Fibroblast of lung (primary cell): ENCODE measurements around the gene ILDR1. TPM values are rescaled to one million over a fixed set of nuclear protein-coding genes. Genes with fewer than 3 reads are reported as not detected.

Source experiments
- DNase-seq, 2 donors: peaks; one replicate each; pipeline versions ENCODE4 v3.0.0 to v3.0.0-alpha.2; 2010; ENCODE audit warnings: low read depth in 2 of 2
- H2AFZ ChIP-seq: 2 replicates; pipeline ENCODE4 v1.5.1; 2012; ENCODE audit warnings: low read length, control low read depth, inconsistent platforms
- H3K27ac ChIP-seq: 2 replicates; pipeline ENCODE4 v1.5.1; 2011; ENCODE audit warnings: low read length, control low read depth; ENCODE audit not compliant: insufficient read depth
- H3K27me3 ChIP-seq: 2 replicates; pipeline ENCODE4 v1.5.1; 2011; ENCODE audit warnings: mild to moderate bottlenecking, low read length; ENCODE audit not compliant: control insufficient read depth, insufficient read depth
- H3K36me3 ChIP-seq: 2 replicates; pipeline ENCODE4 v1.5.1; 2011; ENCODE audit warnings: low read length; ENCODE audit not compliant: control insufficient read depth, insufficient read depth
- H3K4me1 ChIP-seq: 2 replicates; pipeline ENCODE4 v1.5.1; 2011; ENCODE audit warnings: low read length; ENCODE audit not compliant: control insufficient read depth, insufficient read depth; ENCODE audit errors: extremely low read depth
- H3K4me2 ChIP-seq: 2 replicates; pipeline ENCODE4 v1.5.1; 2011; ENCODE audit warnings: low read length, control low read depth; ENCODE audit not compliant: insufficient read depth; ENCODE audit errors: extremely low read depth
- H3K4me3 ChIP-seq, 4 experiments: fragments of 200-600 bp in 1 of 4; sonication (generic) in 1 of 4; replicated peaks in 1 of 4; 2 replicates each; pipeline ENCODE4 v1.5.1; 2011 to 2016; ENCODE audit warnings: low read length in 4 of 4, low read depth in 3 of 4, mild to moderate bottlenecking in 3 of 4, control low read depth in 2 of 4, inconsistent platforms in 1 of 4, mixed read lengths in 1 of 4; ENCODE audit not compliant: insufficient read depth in 1 of 4; ENCODE audit errors: control extremely low read depth in 1 of 4
- H3K79me2 ChIP-seq: 2 replicates; pipeline ENCODE4 v1.5.1; 2012; ENCODE audit warnings: mild to moderate bottlenecking, low read length, inconsistent platforms; ENCODE audit not compliant: control insufficient read depth, insufficient read depth
- H3K9ac ChIP-seq: 2 replicates; pipeline ENCODE4 v1.5.1; 2011; ENCODE audit warnings: mild to moderate bottlenecking, low read length, control low read depth; ENCODE audit not compliant: insufficient read depth
- H3K9me3 ChIP-seq: 2 replicates; pipeline ENCODE4 v1.5.1; 2012; ENCODE audit warnings: low read depth, low read length; ENCODE audit not compliant: control insufficient read depth, insufficient read depth
- H4K20me1 ChIP-seq: 2 replicates; pipeline ENCODE4 v1.5.1; 2011; ENCODE audit warnings: low read length; ENCODE audit not compliant: control insufficient read depth, insufficient read depth; ENCODE audit errors: extremely low read depth
- EZH2 ChIP-seq: IDR thresholded peaks from 2 replicates; pipeline ENCODE4 v1.5.1; 2012; ENCODE audit warnings: low read length, control low read depth, mild to moderate bottlenecking; ENCODE audit errors: missing control alignments
- polyA plus RNA-seq, 2 donors: library from polyadenylated mRNA; depleted of rRNA in 1 of 2; stranded (reverse) in 1 of 2; unstranded in 1 of 2; fragments of >200 nt; gene quantifications; 2 replicates each; pipeline ENCODE4 v1.2.1, GENCODE V29; 2011 to 2012; ENCODE audit warnings: missing spikeins in 1 of 2
- total RNA-seq: library from RNA; depleted of rRNA; stranded (reverse); fragments of >200 nt; gene quantifications from 2 replicates; pipeline ENCODE4 v1.2.1, GENCODE V29; 2014
- TF ChIP-seq, protein P1 (sequence below), 2 donors: IDR thresholded peaks in 1 of 2; conservative IDR thresholded peaks in 1 of 2; 1 replicate in 1 of 2; 2 replicates in 1 of 2; pipeline ENCODE4 v1.5.1; 2011 to 2012; ENCODE audit warnings: low read length in 2 of 2, control low read depth in 1 of 2, inconsistent platforms in 1 of 2, low read depth in 1 of 2, mild to moderate bottlenecking in 1 of 2

ILDR1 gene
- total and polyA plus RNA-seq, 2 donors (not counting 1 experiment from before 2014, with no cell fraction given), result not detected

- H3K9me3 ChIP-seq, result no peaks in the 10 kb centered on the region
- H3K27me3 ChIP-seq, result no peaks in the 10 kb centered on the region
- no peaks in the 10 kb centered on the region for H3K36me3 ChIP-seq
- no peak for DNase-seq
- H3K4me1 ChIP-seq, result no peaks in the 10 kb centered on the region
- H3K27ac ChIP-seq, result no peak overlapping the region
- no peak overlapping the region for H3K4me2 ChIP-seq
- no peak overlapping the region for H3K9ac ChIP-seq
- H4K20me1 ChIP-seq, result no peaks in the 10 kb centered on the region
- no peaks in the 10 kb centered on the region for H3K79me2 ChIP-seq
- no peak overlapping the region for H3K4me3 ChIP-seq
- no peak overlapping the region for H2AFZ ChIP-seq
- no peak for TF ChIP-seq EZH2
- TF ChIP-seq, protein P1, sequence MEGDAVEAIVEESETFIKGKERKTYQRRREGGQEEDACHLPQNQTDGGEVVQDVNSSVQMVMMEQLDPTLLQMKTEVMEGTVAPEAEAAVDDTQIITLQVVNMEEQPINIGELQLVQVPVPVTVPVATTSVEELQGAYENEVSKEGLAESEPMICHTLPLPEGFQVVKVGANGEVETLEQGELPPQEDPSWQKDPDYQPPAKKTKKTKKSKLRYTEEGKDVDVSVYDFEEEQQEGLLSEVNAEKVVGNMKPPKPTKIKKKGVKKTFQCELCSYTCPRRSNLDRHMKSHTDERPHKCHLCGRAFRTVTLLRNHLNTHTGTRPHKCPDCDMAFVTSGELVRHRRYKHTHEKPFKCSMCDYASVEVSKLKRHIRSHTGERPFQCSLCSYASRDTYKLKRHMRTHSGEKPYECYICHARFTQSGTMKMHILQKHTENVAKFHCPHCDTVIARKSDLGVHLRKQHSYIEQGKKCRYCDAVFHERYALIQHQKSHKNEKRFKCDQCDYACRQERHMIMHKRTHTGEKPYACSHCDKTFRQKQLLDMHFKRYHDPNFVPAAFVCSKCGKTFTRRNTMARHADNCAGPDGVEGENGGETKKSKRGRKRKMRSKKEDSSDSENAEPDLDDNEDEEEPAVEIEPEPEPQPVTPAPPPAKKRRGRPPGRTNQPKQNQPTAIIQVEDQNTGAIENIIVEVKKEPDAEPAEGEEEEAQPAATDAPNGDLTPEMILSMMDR (conservative IDR thresholded peaks at IDR 0.05 in 1 of 2, IDR thresholded peaks at IDR 0.05 in 1 of 2; ENCODE audit: low read depth in 1 of 2, low read length in 2 of 2), result no peak
Measured at GRCh38 chr3:121956363-121956762, 65.7 kb downstream of the ILDR1 start.

GRCh38 chr3:121951291-121951919, 70.6 kb downstream of the ILDR1 start:
- Histone ChIP-seq H3K79me2 (no peaks in the 10 kb centered on the region), H2AFZ (no peak overlapping the region)
- DNase-seq, result no peak

GRCh38 chr3:121948641-121949040, 73.4 kb downstream of the ILDR1 start:
- Histone ChIP-seq H3K27ac (no peak overlapping the region), H3K79me2 (no peaks in the 10 kb centered on the region), H3K27me3 (no peaks in the 10 kb centered on the region), H4K20me1 (no peaks in the 10 kb centered on the region), H3K4me2 (no peak overlapping the region), H3K4me3 (no peak overlapping the region), H3K9ac (no peak overlapping the region), H2AFZ (no peak overlapping the region), H3K36me3 (no peaks in the 10 kb centered on the region), H3K9me3 (no peaks in the 10 kb centered on the region), H3K4me1 (no peaks in the 10 kb centered on the region)
- TF ChIP-seq, protein P1 (conservative IDR thresholded peaks at IDR 0.05 in 1 of 2, IDR thresholded peaks at IDR 0.05 in 1 of 2; ENCODE audit: low read depth in 1 of 2, low read length in 2 of 2), result no peak
- no peak for TF ChIP-seq EZH2
- DNase-seq, result no peak

More at GRCh38 chr3:121951291-121951919, 70.6 kb downstream of the ILDR1 start:
- H3K27ac ChIP-seq, result no peak overlapping the region
- no peak overlapping the region for H3K4me3 ChIP-seq
- H3K9ac ChIP-seq, result no peak overlapping the region
- H4K20me1 ChIP-seq, result no peaks in the 10 kb centered on the region
- H3K9me3 ChIP-seq, result no peaks in the 10 kb centered on the region
- no peaks in the 10 kb centered on the region for H3K36me3 ChIP-seq
- H3K4me1 ChIP-seq, result no peaks in the 10 kb centered on the region
- no peak for TF ChIP-seq EZH2
- TF ChIP-seq, protein P1 (conservative IDR thresholded peaks at IDR 0.05 in 1 of 2, IDR thresholded peaks at IDR 0.05 in 1 of 2; ENCODE audit: low read depth in 1 of 2, low read length in 2 of 2), result no peak
- H3K27me3 ChIP-seq, result no peaks in the 10 kb centered on the region
- H3K4me2 ChIP-seq, result no peak overlapping the region
